A549 (cell line): ENCODE data around the gene SVOPL. TPM values are rescaled to one million over a fixed set of nuclear protein-coding genes. Genes with fewer than 3 reads are reported as not detected.

Experiments used
- ATAC-seq, 2 experiments: fragments of 200-7000 bp in 1 of 2; fragments of >200 bp in 1 of 2; cut with Nextera tagmentation in 1 of 2; cut with Tn5 transposase in 1 of 2; 3 replicates each; pipeline versions ENCODE4 v1.8.0 to v1.9.1; 2018 to 2020; ENCODE audit warnings: mild to moderate bottlenecking in 1 of 2, moderate library complexity in 1 of 2
- CTCF ChIA-PET: fragments of 300-600 bp; sonication (Branson Sonifier 250); formaldehyde crosslinking; extraction: SDS; loops from one replicate; lab custom pipeline; 2021; ENCODE audit warnings: antibody characterized with exemption, inconsistent platforms; lab: Yijun Ruan, JAX
- POLR2A ChIA-PET: fragments of 350-600 bp; formaldehyde crosslinking; extraction: SDS; loops from one replicate; lab custom pipeline; 2021; ENCODE audit warnings: antibody characterized with exemption, inconsistent platforms; lab: Yijun Ruan, JAX
- DNase-seq, 2 experiments: peaks; one replicate each; pipeline versions ENCODE4 v3.0.0 to v3.0.0-alpha.2; 2011 to 2016; ENCODE audit warnings: low read depth in 1 of 2, low spot score in 1 of 2
- FAIRE-seq: peaks from 2 replicates; lab custom pipeline; 2011; peaks lifted over from hg19 to GRCh38; lab: Jason Lieb, UNC
- H3K27ac ChIP-seq, 2 experiments: fragments of >200 bp; sonication (Bioruptor Twin); formaldehyde crosslinking; 3 replicates each; pipeline ENCODE4 v1.5.1; 2016 to 2017
- H3K4me1 ChIP-seq: fragments of >200 bp; sonication (Bioruptor Twin); formaldehyde crosslinking; 3 replicates; pipeline ENCODE4 v1.6.1; 2016
- H3K4me2 ChIP-seq: fragments of >200 bp; sonication (Bioruptor Twin); formaldehyde crosslinking; 3 replicates; pipeline ENCODE4 v1.6.1; 2016
- H3K4me3 ChIP-seq: fragments of >200 bp; sonication (Bioruptor Twin); formaldehyde crosslinking; 3 replicates; pipeline ENCODE4 v1.5.1; 2016
- H3K9me3 ChIP-seq: fragments of >200 bp; sonication (Bioruptor Twin); formaldehyde crosslinking; 3 replicates; pipeline ENCODE4 v1.6.1; 2016
- BHLHE40 ChIP-seq: IDR thresholded peaks from 2 replicates; pipeline ENCODE4 v1.6.1; 2012; ENCODE audit warnings: low read depth, low read length, inconsistent platforms
- CEBPB ChIP-seq, 2 experiments: fragments of >200 bp in 1 of 2; sonication (Bioruptor Twin) in 1 of 2; formaldehyde crosslinking in 1 of 2; IDR thresholded peaks; 2 replicates each; pipeline ENCODE4 v1.6.1; 2012 to 2016
- CHD4 ChIP-seq: fragments of 200-600 bp; sonication (generic); IDR thresholded peaks from 2 replicates; pipeline ENCODE4 v1.6.1; 2016; ENCODE audit warnings: antibody characterized with exemption, mild to moderate bottlenecking, borderline replicate concordance
- FOSB ChIP-seq: fragments of 250-450 bp; sonication (Bioruptor Pico); IDR thresholded peaks from 2 replicates; pipeline ENCODE4 v1.5.0; 2020; ENCODE audit warnings: mild to moderate bottlenecking, moderate library complexity
- FOSL2 ChIP-seq, 2 experiments: fragments of 450-650 bp in 1 of 2; fragments of >200 bp in 1 of 2; sonication (Bioruptor Twin) in 1 of 2; formaldehyde crosslinking; IDR thresholded peaks; 2 replicates each; pipeline versions ENCODE4 v1.5.0 to v1.6.1; 2016 to 2020; ENCODE audit warnings: mild to moderate bottlenecking in 1 of 2, moderate library complexity in 1 of 2
- HEYL ChIP-seq: fragments of 250-450 bp; sonication (Bioruptor Pico); IDR thresholded peaks from 2 replicates; pipeline ENCODE4 v1.8.0; 2021; ENCODE audit warnings: mild to moderate bottlenecking, moderate library complexity
- HOXB13 ChIP-seq: fragments of 250-450 bp; sonication (Bioruptor Pico); IDR thresholded peaks from 2 replicates; pipeline ENCODE4 v1.5.0; 2020; ENCODE audit warnings: low read depth, mild to moderate bottlenecking, moderate library complexity
- JUNB ChIP-seq: fragments of >200 bp; sonication (Bioruptor Twin); formaldehyde crosslinking; IDR thresholded peaks from 2 replicates; pipeline ENCODE4 v1.6.1; 2016
- MAX ChIP-seq: IDR thresholded peaks from 2 replicates; pipeline ENCODE4 v1.6.1; 2012
- MAZ ChIP-seq: fragments of 150-350 bp; IDR thresholded peaks from 2 replicates; pipeline ENCODE4 v1.6.1; 2014; ENCODE audit warnings: antibody characterized with exemption, low read depth, low read length, borderline replicate concordance
- POLR2A ChIP-seq: IDR thresholded peaks from 2 replicates; pipeline ENCODE4 v1.6.1; 2012; ENCODE audit warnings: mild to moderate bottlenecking, low read length
- POLR2AphosphoS2 ChIP-seq: conservative IDR thresholded peaks from 2 replicates; pipeline ENCODE4 v1.6.1; 2012; ENCODE audit warnings: low read length, improper control_type of control experiment, inconsistent platforms
- RCOR1 ChIP-seq: fragments of 150-350 bp; IDR thresholded peaks from 2 replicates; pipeline ENCODE4 v1.6.1; 2014; ENCODE audit warnings: antibody characterized with exemption, low read length, low read depth
- RFX5 ChIP-seq: fragments of 450-650 bp; IDR thresholded peaks from 2 replicates; pipeline ENCODE4 v1.7.1; 2014; ENCODE audit warnings: antibody characterized with exemption, mild to moderate bottlenecking, moderate library complexity
- SMC3 ChIP-seq: fragments of >200 bp; sonication (Bioruptor Twin); formaldehyde crosslinking; IDR thresholded peaks from 3 replicates; pipeline ENCODE4 v1.6.1; 2018; ENCODE audit warnings: inconsistent platforms
- TP53 ChIP-seq: fragments of 250-450 bp; sonication (Bioruptor Pico); IDR thresholded peaks from 2 replicates; pipeline ENCODE4 v1.5.0; 2021; ENCODE audit warnings: mild to moderate bottlenecking, moderate library complexity
- ZC3H11A ChIP-seq: fragments of 450-650 bp; IDR thresholded peaks from 2 replicates; pipeline ENCODE4 v1.6.1; 2014; ENCODE audit warnings: antibody characterized with exemption, mild to moderate bottlenecking
- ZFP36 ChIP-seq: fragments of 450-650 bp; IDR thresholded peaks from 2 replicates; pipeline ENCODE4 v1.6.1; 2014; ENCODE audit warnings: borderline replicate concordance; ENCODE audit not compliant: partially characterized antibody
- ZSCAN20 ChIP-seq: fragments of 250-450 bp; sonication (Bioruptor Pico); IDR thresholded peaks from 2 replicates; pipeline ENCODE4 v1.8.0; 2022; ENCODE audit warnings: mild to moderate bottlenecking, moderate library complexity
- WGBS: methylation state at CpG from one replicate; pipeline ENCODE4 v1.1.6; 2017; ENCODE audit errors: missing lambda C conversion rate; 5-methylcytosine and 5-hydroxymethylcytosine counted together
- polyA minus RNA-seq: library from RNA; depleted of rRNA, polyadenylated mRNA; stranded (reverse); fragments of >200 nt; gene quantifications from 2 replicates; pipeline ENCODE4 v1.2.3, GENCODE V29; 2011; rRNA and poly(A)+ RNA removed
- polyA plus RNA-seq, 4 experiments: library from polyadenylated mRNA; depleted of rRNA in 3 of 4; stranded (reverse); fragments of >200 nt; fragmentation: RNase III in 1 of 4; extraction: RNeasy Plus Mini Kit Qiagen cat#74134 plus additional on column Dnase treatment in 1 of 4; gene quantifications; 2 replicates in 3 of 4; 3 replicates in 1 of 4; pipeline ENCODE4 v1.2.3, GENCODE V29; 2011 to 2017
- TF ChIP-seq, protein P1 (sequence below): fragments of >200 bp; sonication (Bioruptor Twin); formaldehyde crosslinking; IDR thresholded peaks from 3 replicates; pipeline ENCODE4 v1.5.1; 2016
- TF ChIP-seq, protein P2 (sequence below): IDR thresholded peaks from 2 replicates; pipeline ENCODE4 v1.6.1; 2012

The SVOPL gene
- polyA plus RNA-seq (2011; rRNA removed) (0.05 and 0.21 TPM in 2 replicates), polyA plus RNA-seq (2017; fragmentation: RNase III; extraction: RNeasy Plus Mini Kit Qiagen cat#74134 plus additional on column Dnase treatment) (not detected in 3 replicates), polyA minus RNA-seq (0.17 TPM in 1 of 2 replicates, not detected in the other)
- polyA plus RNA-seq (2012; cell fraction: cytosol; rRNA removed) = not detected in 2 replicates
- not detected in 2 replicates for polyA plus RNA-seq (2012; cell fraction: nucleus; rRNA removed)

DNA sequence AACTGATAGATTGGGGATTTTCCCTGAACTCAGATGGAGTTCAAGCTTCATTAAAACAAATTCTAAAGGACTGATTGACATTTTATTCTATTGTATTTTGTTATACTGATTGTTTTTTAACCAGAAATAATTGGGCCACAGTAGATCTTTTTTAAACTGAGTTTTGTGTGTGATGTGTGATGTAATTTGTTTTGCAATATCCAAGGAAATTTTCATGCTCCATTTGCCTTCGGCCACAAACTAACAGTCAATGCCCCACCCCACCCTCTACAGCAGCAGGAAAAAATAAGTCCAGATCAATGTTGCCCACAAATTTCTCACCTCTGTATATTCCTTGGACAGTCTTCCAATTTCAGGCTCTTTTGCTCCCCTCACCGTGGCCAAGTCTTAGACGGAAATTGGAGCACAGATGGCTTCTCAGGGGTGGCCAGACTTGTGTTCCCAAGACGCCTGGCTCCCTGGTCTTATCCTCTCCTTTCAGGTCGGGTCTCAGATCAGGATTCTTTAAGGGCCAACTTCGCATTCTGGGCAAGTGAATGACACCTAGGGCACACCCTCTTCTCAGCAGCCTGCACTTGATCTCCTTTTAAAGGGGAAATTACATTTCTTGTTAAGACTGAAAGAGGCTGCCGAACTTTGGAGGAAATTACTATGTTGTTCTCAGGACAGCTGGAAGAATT is at the start of gene SVOPL:
Gene SVOPL (minus strand): TSS at position 506 of the 680 bp plus-strand sequence. CDS start 22,317 bp downstream, outside the sequence.
- Histone ChIP-seq H3K27ac (no peak within 1 kb of the TSS), H3K4me1 (no peaks in the 10 kb centered on the region), H3K4me3 (no peak within 1 kb of the TSS), H3K9me3 (no peaks in the 10 kb centered on the region), H3K4me2 (no peak within 1 kb of the TSS)
- 28% methylated on average over 7 of the region's 7 CpGs for WGBS
- ATAC-seq = no peak
- ChIA-PET POLR2A (no interaction called here), CTCF (interaction anchor here (1.1 kb wide), 1 partner anchor 409 kb away, joined by 3 read pairs; no protein-coding TSS in a partner anchor)
- no peak for DNase-seq
- no peak for FAIRE-seq
- TF ChIP-seq MAX (no peak), SMC3 (no peak), CEBPB (IDR thresholded peaks at IDR 0.05) (no peak), ZSCAN20 (CRISPR knock-in tag) (no peak)

GRCh38 chr7:138750473-138750872 is 49.3 kb upstream of the SVOPL start:
- Histone ChIP-seq H3K4me1 (peaks cover 9% of the 10 kb centered on the region; the same call in 2 of the 3 replicates), H3K4me2 (no peak overlapping the region), H3K27ac (no peak overlapping the region), H3K9me3 (no peaks in the 10 kb centered on the region)
- FAIRE-seq = no peak
- DNase-seq = no peak
- WGBS = 77% methylated on average over 15 of the region's 15 CpGs
- ATAC-seq = no peak
- CTCF ChIA-PET = interaction anchor here (1.1 to 3.8 kb wide), 2 partner anchors 12 to 589 kb away, joined by 3 to 23 read pairs; no protein-coding TSS in a partner anchor
- POLR2A ChIA-PET = no interaction called here
- TF ChIP-seq SMC3 = no peak
- TF ChIP-seq, all 56 proteins: peak for 0
- no peak overlapping the region for H3K4me3 ChIP-seq

- ATAC-seq = no peak
- Histone ChIP-seq H3K4me2 (no peak overlapping the region), H3K9me3 (no peaks in the 10 kb centered on the region), H3K4me1 (peaks cover 9% of the 10 kb centered on the region; the same call in 2 of the 3 replicates), H3K4me3 (no peak overlapping the region), H3K27ac (no peak overlapping the region)
- DNase-seq = no peak
- TF ChIP-seq, protein P1, sequence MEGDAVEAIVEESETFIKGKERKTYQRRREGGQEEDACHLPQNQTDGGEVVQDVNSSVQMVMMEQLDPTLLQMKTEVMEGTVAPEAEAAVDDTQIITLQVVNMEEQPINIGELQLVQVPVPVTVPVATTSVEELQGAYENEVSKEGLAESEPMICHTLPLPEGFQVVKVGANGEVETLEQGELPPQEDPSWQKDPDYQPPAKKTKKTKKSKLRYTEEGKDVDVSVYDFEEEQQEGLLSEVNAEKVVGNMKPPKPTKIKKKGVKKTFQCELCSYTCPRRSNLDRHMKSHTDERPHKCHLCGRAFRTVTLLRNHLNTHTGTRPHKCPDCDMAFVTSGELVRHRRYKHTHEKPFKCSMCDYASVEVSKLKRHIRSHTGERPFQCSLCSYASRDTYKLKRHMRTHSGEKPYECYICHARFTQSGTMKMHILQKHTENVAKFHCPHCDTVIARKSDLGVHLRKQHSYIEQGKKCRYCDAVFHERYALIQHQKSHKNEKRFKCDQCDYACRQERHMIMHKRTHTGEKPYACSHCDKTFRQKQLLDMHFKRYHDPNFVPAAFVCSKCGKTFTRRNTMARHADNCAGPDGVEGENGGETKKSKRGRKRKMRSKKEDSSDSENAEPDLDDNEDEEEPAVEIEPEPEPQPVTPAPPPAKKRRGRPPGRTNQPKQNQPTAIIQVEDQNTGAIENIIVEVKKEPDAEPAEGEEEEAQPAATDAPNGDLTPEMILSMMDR = no peak
- TF ChIP-seq POLR2A = no peak
- no peak for TF ChIP-seq TP53 (CRISPR knock-in tag)
- TF ChIP-seq POLR2AphosphoS2 = no peak
- no peak for TF ChIP-seq CHD4
- no peak for TF ChIP-seq BHLHE40
- no peak for TF ChIP-seq RFX5
- no peak for TF ChIP-seq JUNB
- no peak for TF ChIP-seq MAZ
- no peak for TF ChIP-seq RCOR1
- TF ChIP-seq MAX = no peak
- TF ChIP-seq HEYL (CRISPR knock-in tag) = no peak
- TF ChIP-seq FOSL2 (IDR thresholded peaks at IDR 0.05) = no peak
- no peak for TF ChIP-seq FOSL2 (CRISPR knock-in tag; IDR thresholded peaks at IDR 0.05)
- TF ChIP-seq FOSB (CRISPR knock-in tag) = no peak
- TF ChIP-seq CEBPB (IDR thresholded peaks at IDR 0.05) = no peak
- TF ChIP-seq, protein P2, sequence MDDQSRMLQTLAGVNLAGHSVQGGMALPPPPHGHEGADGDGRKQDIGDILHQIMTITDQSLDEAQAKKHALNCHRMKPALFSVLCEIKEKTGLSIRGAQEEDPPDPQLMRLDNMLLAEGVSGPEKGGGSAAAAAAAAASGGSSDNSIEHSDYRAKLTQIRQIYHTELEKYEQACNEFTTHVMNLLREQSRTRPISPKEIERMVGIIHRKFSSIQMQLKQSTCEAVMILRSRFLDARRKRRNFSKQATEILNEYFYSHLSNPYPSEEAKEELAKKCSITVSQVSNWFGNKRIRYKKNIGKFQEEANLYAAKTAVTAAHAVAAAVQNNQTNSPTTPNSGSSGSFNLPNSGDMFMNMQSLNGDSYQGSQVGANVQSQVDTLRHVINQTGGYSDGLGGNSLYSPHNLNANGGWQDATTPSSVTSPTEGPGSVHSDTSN = no peak
- no peak for TF ChIP-seq ZC3H11A
- no peak for TF ChIP-seq HOXB13 (CRISPR knock-in tag)
- no peak for TF ChIP-seq ZFP36
- FAIRE-seq = no peak
- 56% methylated on average over 3 of the region's 3 CpGs for WGBS
- POLR2A ChIA-PET = no interaction called here
- CTCF ChIA-PET = interaction anchor here (3.8 kb wide), 1 partner anchor 11 kb away, joined by 23 read pairs; no protein-coding TSS in a partner anchor
Measured at GRCh38 chr7:138749960-138750359, 48.8 kb upstream of the SVOPL start.
